Fibroblast of lung (primary cell): ENCODE measurements around the gene CAPZA2. TPM values are rescaled to one million over a fixed set of nuclear protein-coding genes. Genes with fewer than 3 reads are reported as not detected.
"Not testable (repeated sequence)": the region's sequence is repeated elsewhere in the genome, so short reads cannot be mapped to it uniquely, and the experiment has no call there.

Source experiments
- DNase-seq, 2 donors: peaks; one replicate each; pipeline versions ENCODE4 v3.0.0 to v3.0.0-alpha.2; 2010; ENCODE audit warnings: low read depth in 2 of 2
- H2AFZ ChIP-seq: 2 replicates; pipeline ENCODE4 v1.5.1; 2012; ENCODE audit warnings: low read length, control low read depth, inconsistent platforms
- H3K27ac ChIP-seq: 2 replicates; pipeline ENCODE4 v1.5.1; 2011; ENCODE audit warnings: low read length, control low read depth; ENCODE audit not compliant: insufficient read depth
- H3K27me3 ChIP-seq: 2 replicates; pipeline ENCODE4 v1.5.1; 2011; ENCODE audit warnings: mild to moderate bottlenecking, low read length; ENCODE audit not compliant: control insufficient read depth, insufficient read depth
- H3K36me3 ChIP-seq: 2 replicates; pipeline ENCODE4 v1.5.1; 2011; ENCODE audit warnings: low read length; ENCODE audit not compliant: control insufficient read depth, insufficient read depth
- H3K4me1 ChIP-seq: 2 replicates; pipeline ENCODE4 v1.5.1; 2011; ENCODE audit warnings: low read length; ENCODE audit not compliant: control insufficient read depth, insufficient read depth; ENCODE audit errors: extremely low read depth
- H3K4me2 ChIP-seq: 2 replicates; pipeline ENCODE4 v1.5.1; 2011; ENCODE audit warnings: low read length, control low read depth; ENCODE audit not compliant: insufficient read depth; ENCODE audit errors: extremely low read depth
- H3K4me3 ChIP-seq, 4 experiments: fragments of 200-600 bp in 1 of 4; sonication (generic) in 1 of 4; replicated peaks in 1 of 4; 2 replicates each; pipeline ENCODE4 v1.5.1; 2011 to 2016; ENCODE audit warnings: low read length in 4 of 4, low read depth in 3 of 4, mild to moderate bottlenecking in 3 of 4, control low read depth in 2 of 4, inconsistent platforms in 1 of 4, mixed read lengths in 1 of 4; ENCODE audit not compliant: insufficient read depth in 1 of 4; ENCODE audit errors: control extremely low read depth in 1 of 4
- H3K79me2 ChIP-seq: 2 replicates; pipeline ENCODE4 v1.5.1; 2012; ENCODE audit warnings: mild to moderate bottlenecking, low read length, inconsistent platforms; ENCODE audit not compliant: control insufficient read depth, insufficient read depth
- H3K9ac ChIP-seq: 2 replicates; pipeline ENCODE4 v1.5.1; 2011; ENCODE audit warnings: mild to moderate bottlenecking, low read length, control low read depth; ENCODE audit not compliant: insufficient read depth
- H3K9me3 ChIP-seq: 2 replicates; pipeline ENCODE4 v1.5.1; 2012; ENCODE audit warnings: low read depth, low read length; ENCODE audit not compliant: control insufficient read depth, insufficient read depth
- H4K20me1 ChIP-seq: 2 replicates; pipeline ENCODE4 v1.5.1; 2011; ENCODE audit warnings: low read length; ENCODE audit not compliant: control insufficient read depth, insufficient read depth; ENCODE audit errors: extremely low read depth
- EZH2 ChIP-seq: IDR thresholded peaks from 2 replicates; pipeline ENCODE4 v1.5.1; 2012; ENCODE audit warnings: low read length, control low read depth, mild to moderate bottlenecking; ENCODE audit errors: missing control alignments
- polyA plus RNA-seq, 2 donors: library from polyadenylated mRNA; depleted of rRNA in 1 of 2; stranded (reverse) in 1 of 2; unstranded in 1 of 2; fragments of >200 nt; gene quantifications; 2 replicates each; pipeline ENCODE4 v1.2.1, GENCODE V29; 2011 to 2012; ENCODE audit warnings: missing spikeins in 1 of 2
- total RNA-seq: library from RNA; depleted of rRNA; stranded (reverse); fragments of >200 nt; gene quantifications from 2 replicates; pipeline ENCODE4 v1.2.1, GENCODE V29; 2014
- TF ChIP-seq, protein P1 (sequence below), 2 donors: IDR thresholded peaks in 1 of 2; conservative IDR thresholded peaks in 1 of 2; 1 replicate in 1 of 2; 2 replicates in 1 of 2; pipeline ENCODE4 v1.5.1; 2011 to 2012; ENCODE audit warnings: low read length in 2 of 2, control low read depth in 1 of 2, inconsistent platforms in 1 of 2, low read depth in 1 of 2, mild to moderate bottlenecking in 1 of 2

CAPZA2 gene
- total and polyA plus RNA-seq, 2 donors (not counting 1 experiment from before 2014, with no cell fraction given), result 123 to 205 TPM

DNA sequence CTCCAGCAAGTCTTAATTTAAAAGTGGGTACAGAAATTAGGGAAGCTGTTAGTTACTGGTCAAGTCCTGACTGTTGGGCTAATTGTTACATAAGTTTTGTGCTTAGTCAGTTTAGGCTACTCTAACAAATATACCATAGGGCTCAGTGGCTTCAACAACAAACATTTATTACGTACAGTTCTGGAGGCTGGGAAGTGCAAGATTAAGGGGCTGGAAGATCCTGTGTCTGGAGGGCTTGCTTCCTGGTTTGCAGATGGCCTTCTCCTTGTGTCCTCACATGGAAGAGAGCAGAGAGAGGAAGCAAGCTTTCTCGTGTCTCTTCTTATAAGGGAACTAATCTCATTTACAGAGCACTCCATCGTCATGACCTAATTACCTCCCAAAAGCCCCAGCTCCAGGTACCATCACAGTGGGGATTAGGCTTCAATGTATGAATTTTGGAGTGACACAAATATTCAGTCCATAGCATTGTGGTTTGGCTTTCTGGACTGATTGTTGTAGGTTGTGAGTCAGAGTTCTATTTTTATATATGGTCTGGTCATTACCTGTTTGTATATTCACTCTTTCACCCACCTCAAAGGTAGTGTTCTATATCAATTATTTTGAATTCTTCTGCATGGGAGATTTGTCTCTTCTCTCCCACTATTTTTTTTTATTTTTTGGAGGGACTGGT is 108.0 kb downstream of the CAPZA2 start:
- no peak overlapping the region for H3K27ac ChIP-seq
- no peaks in the 10 kb centered on the region for H4K20me1 ChIP-seq
- DNase-seq, result no peak
- peaks cover 2% of the 10 kb centered on the region for H3K79me2 ChIP-seq
- no peaks in the 10 kb centered on the region for H3K4me1 ChIP-seq
- H3K9me3 ChIP-seq, result no peaks in the 10 kb centered on the region
- H3K36me3 ChIP-seq, result no peaks in the 10 kb centered on the region
- H3K9ac ChIP-seq, result no peak overlapping the region
- no peaks in the 10 kb centered on the region for H3K27me3 ChIP-seq
- no peak overlapping the region for H3K4me2 ChIP-seq
- TF ChIP-seq, protein P1, sequence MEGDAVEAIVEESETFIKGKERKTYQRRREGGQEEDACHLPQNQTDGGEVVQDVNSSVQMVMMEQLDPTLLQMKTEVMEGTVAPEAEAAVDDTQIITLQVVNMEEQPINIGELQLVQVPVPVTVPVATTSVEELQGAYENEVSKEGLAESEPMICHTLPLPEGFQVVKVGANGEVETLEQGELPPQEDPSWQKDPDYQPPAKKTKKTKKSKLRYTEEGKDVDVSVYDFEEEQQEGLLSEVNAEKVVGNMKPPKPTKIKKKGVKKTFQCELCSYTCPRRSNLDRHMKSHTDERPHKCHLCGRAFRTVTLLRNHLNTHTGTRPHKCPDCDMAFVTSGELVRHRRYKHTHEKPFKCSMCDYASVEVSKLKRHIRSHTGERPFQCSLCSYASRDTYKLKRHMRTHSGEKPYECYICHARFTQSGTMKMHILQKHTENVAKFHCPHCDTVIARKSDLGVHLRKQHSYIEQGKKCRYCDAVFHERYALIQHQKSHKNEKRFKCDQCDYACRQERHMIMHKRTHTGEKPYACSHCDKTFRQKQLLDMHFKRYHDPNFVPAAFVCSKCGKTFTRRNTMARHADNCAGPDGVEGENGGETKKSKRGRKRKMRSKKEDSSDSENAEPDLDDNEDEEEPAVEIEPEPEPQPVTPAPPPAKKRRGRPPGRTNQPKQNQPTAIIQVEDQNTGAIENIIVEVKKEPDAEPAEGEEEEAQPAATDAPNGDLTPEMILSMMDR (conservative IDR thresholded peaks at IDR 0.05 in 1 of 2, IDR thresholded peaks at IDR 0.05 in 1 of 2; ENCODE audit: low read depth in 1 of 2, low read length in 2 of 2), result no peak
- no peak for TF ChIP-seq EZH2
- no peak overlapping the region for H3K4me3 ChIP-seq
- no peak overlapping the region for H2AFZ ChIP-seq

DNA sequence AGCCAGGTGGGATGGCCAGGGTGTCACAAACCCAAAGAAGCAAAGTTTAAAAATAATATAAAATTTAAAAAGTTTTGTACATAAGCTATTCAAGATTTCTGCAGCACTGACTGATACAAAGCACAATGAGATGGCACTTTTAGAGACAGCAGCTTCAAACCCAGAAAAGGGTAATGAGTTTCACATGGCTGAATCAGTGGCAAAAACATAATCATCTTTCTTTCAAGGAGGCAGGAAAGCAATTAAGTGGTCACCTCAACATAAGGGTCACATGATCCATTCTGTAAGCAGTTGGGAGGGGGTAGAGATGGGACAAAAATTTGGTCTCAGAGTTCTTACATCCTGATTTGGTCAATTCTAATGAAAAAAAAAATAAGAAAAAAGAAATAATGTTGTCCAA is 108.8 kb downstream of the CAPZA2 start:
- not testable (repeated sequence) for H3K27me3 ChIP-seq, H3K27ac ChIP-seq, H3K79me2 ChIP-seq, H4K20me1 ChIP-seq, H3K4me2 ChIP-seq, H3K4me1 ChIP-seq, H3K9ac ChIP-seq, H3K36me3 ChIP-seq, H3K4me3 ChIP-seq, H2AFZ ChIP-seq, DNase-seq, H3K9me3 ChIP-seq

Other genes starting within 250 kb of the CAPZA2 start
- 29.8 and 44.4 TPM in 2 replicates for gene MET, start 190.4 kb upstream of the CAPZA2 start, total RNA-seq
- 33.4 and 42.1 TPM in 2 replicates for gene MET, start 190.4 kb upstream of the CAPZA2 start, polyA plus RNA-seq
- gene ST7, start 90.9 kb downstream of the CAPZA2 start, total RNA-seq, result 17.5 and 20.0 TPM in 2 replicates
- 25.3 and 28.6 TPM in 2 replicates for gene ST7, start 90.9 kb downstream of the CAPZA2 start, polyA plus RNA-seq